Body of pancreas (tissue), 4 donors: Measurements from ENCODE around the gene SLC6A15. TPM values are rescaled to one million over a fixed set of nuclear protein-coding genes. Genes with fewer than 3 reads are reported as not detected.

ENCODE experiments used
- ATAC-seq: fragments of 150-250 bp; one replicate; pipeline ENCODE4 v1.9.1; 2016
- DNase-seq, 4 donors: peaks; one replicate each; pipeline ENCODE4 v3.0.0-alpha.2; 2019
- H3K27ac ChIP-seq, 4 donors: fragments of 200-600 bp; sonication (generic); 1 replicate in 3 of 4; 2 replicates in 1 of 4; pipeline versions ENCODE4 v1.5.1 to v1.6.1; 2016 to 2019; ENCODE audit warnings: mild to moderate bottlenecking in 1 of 4, mixed read lengths in 1 of 4, moderate library complexity in 1 of 4
- H3K27me3 ChIP-seq, 2 donors: fragments of 200-600 bp; sonication (generic); one replicate each; pipeline ENCODE4 v1.6.0; 2016; ENCODE audit warnings: mild to moderate bottlenecking in 1 of 2
- H3K36me3 ChIP-seq, 2 donors: fragments of 200-600 bp; sonication (generic); replicated peaks in 1 of 2; 2 replicates each; pipeline ENCODE4 v1.5.1; 2016; ENCODE audit warnings: low read depth in 2 of 2; ENCODE audit not compliant: insufficient read depth in 1 of 2
- H3K4me1 ChIP-seq: fragments of 200-600 bp; sonication (generic); one replicate; pipeline ENCODE4 v1.6.0; 2016
- H3K4me3 ChIP-seq, 2 donors: fragments of 200-600 bp; sonication (generic); 1 replicate in 1 of 2; 2 replicates in 1 of 2; pipeline ENCODE4 v1.5.1; 2016 to 2019
- H3K9me3 ChIP-seq, 3 donors: fragments of 200-600 bp; sonication (generic); 1 replicate in 2 of 3; 2 replicates in 1 of 3; pipeline ENCODE4 v1.5.1; 2016
- CTCF ChIP-seq, 7 experiments: fragments of 450-650 bp in 4 of 7; fragments of 200-600 bp in 3 of 7; sonication (generic) in 3 of 7; IDR thresholded peaks; one replicate each; pipeline ENCODE4 v1.5.1; 2016 to 2019; ENCODE audit warnings: antibody characterized with exemption in 7 of 7
- POLR2A ChIP-seq, 3 donors: fragments of 450-650 bp; IDR thresholded peaks; one replicate each; pipeline ENCODE4 v1.6.1; 2016; ENCODE audit warnings: antibody characterized with exemption in 3 of 3, mild to moderate bottlenecking in 2 of 3
- WGBS, 2 donors: methylation state at CpG; one replicate each; pipeline ENCODE4 v1.1.5; 2017; 5-methylcytosine and 5-hydroxymethylcytosine counted together
- intact Hi-C: fragments of 100-400 bp; cut with DNase I; formaldehyde crosslinking; loops from one replicate; pipeline ENCODE4 v1.15.1; 2023
- small RNA-seq: library from RNA; depleted of rRNA; stranded (forward); fragments of <200 nt; gene quantifications from one replicate; pipeline ENCODE3, GENCODE V24; 2016
- total RNA-seq, 2 donors: library from RNA; depleted of rRNA; stranded (reverse); fragments of >200 nt; gene quantifications; one replicate each; pipeline ENCODE4 v1.1.0, GENCODE V29; 2016

Gene SLC6A15
- total RNA-seq, 2 donors from 2014 or later, result not detected

GRCh38 chr12:84810611-84811010 is 102.0 kb downstream of the SLC6A15 start:
- Histone ChIP-seq H3K9me3 (no peaks in the 10 kb centered on the region), H3K27ac (no peak overlapping the region), H3K27me3 (no peaks in the 10 kb centered on the region), H3K36me3 (no peaks in the 10 kb centered on the region), H3K4me3 (no peak overlapping the region), H3K4me1 (no peaks in the 10 kb centered on the region)
- TF ChIP-seq POLR2A (IDR thresholded peaks at IDR 0.05) (no peak), CTCF (IDR thresholded peaks at IDR 0.05) (no peak)
- intact Hi-C loops, result no loop called here
- no peak for ATAC-seq
- WGBS, 2 donors, result 80 to 89% methylated on average over 1 of the region's 1 CpG
- no peak for DNase-seq

Small RNA genes within 50 kb of the gene (small RNA-seq; reads per million reads assigned to genes)
- not detected for gene AC128657.1

Other genes starting within 250 kb of the SLC6A15 start
- gene TSPAN19, start 123.5 kb upstream of the SLC6A15 start, total RNA-seq, result not detected
- gene LRRIQ1, start 123.6 kb upstream of the SLC6A15 start, total RNA-seq, result 1 to 10 TPM; 1.0 to 3.6 TPM